Fibroblast of skin of back (primary cell): ENCODE data around the gene TERT.
"Not testable (repeated sequence)": the region's sequence is repeated elsewhere in the genome, so short reads cannot be mapped to it uniquely, and the experiment has no call there.

Experiments
- DNase-seq: peaks from one replicate; pipeline ENCODE4 v3.0.0-alpha.2; 2013

Gene TERT

GRCh38 chr5:1330847-1331831, 36.3 kb upstream of the TERT start:
- DNase-seq: no peak

GRCh38 chr5:1330146-1330846, 35.4 kb upstream of the TERT start:
- no peak for DNase-seq

GRCh38 chr5:1329111-1329579, 34.3 kb upstream of the TERT start:
- DNase-seq: no peak

GRCh38 chr5:1328237-1329110, 33.6 kb upstream of the TERT start:
- peak; percentile 70 for DNase-seq

- peak; percentile 82 for DNase-seq
Observed at GRCh38 chr5:1326901-1327756, 32.3 kb upstream of the TERT start.

- DNase-seq: not testable (repeated sequence)
Observed at GRCh38 chr5:1326532-1326875, 31.6 kb upstream of the TERT start.

GRCh38 chr5:1325870-1326531, 31.1 kb upstream of the TERT start:
- peak; percentile 79 for DNase-seq

- no peak for DNase-seq
Observed at GRCh38 chr5:1325191-1325741, 30.4 kb upstream of the TERT start.

- no peak for DNase-seq
Observed at GRCh38 chr5:1324719-1325190, 29.9 kb upstream of the TERT start.

- no peak for DNase-seq
Observed at GRCh38 chr5:1324301-1324700, 29.4 kb upstream of the TERT start.

- DNase-seq: no peak
Observed at GRCh38 chr5:1323803-1324173, 28.9 kb upstream of the TERT start.

- no peak for DNase-seq
Observed at GRCh38 chr5:1322955-1323802, 28.3 kb upstream of the TERT start.

- DNase-seq: no peak
Observed at GRCh38 chr5:1322036-1322900, 27.4 kb upstream of the TERT start.

- DNase-seq: no peak
Observed at GRCh38 chr5:1321576-1321975, 26.7 kb upstream of the TERT start.

- no peak for DNase-seq
Observed at GRCh38 chr5:1320436-1321344, 25.8 kb upstream of the TERT start.

GRCh38 chr5:1319436-1320256, 24.8 kb upstream of the TERT start:
- DNase-seq: no peak
